HCT116 (cell line): ENCODE data around the gene CASTOR1. TPM values are rescaled to one million over a fixed set of nuclear protein-coding genes. Genes with fewer than 3 reads are reported as not detected.

Experiments
- ATAC-seq: fragments of 200-7000 bp; cut with Tn5 transposase; 2 replicates; pipeline ENCODE4 v1.9.1; 2020; ENCODE audit warnings: mild to moderate bottlenecking, moderate library complexity
- BruUV-seq: library from RNA; stranded (reverse); fragments of 400-500 nt; replicated peaks from 2 replicates; lab custom pipeline; 2021; lab: Mats Ljungman, UMichigan
- CTCF ChIA-PET: fragments of 300-600 bp; sonication (Branson Sonifier 250); formaldehyde crosslinking; loops from one replicate; lab custom pipeline; 2021; ENCODE audit warnings: antibody characterized with exemption; lab: Charles Lee
- POLR2A ChIA-PET: fragments of 300-600, 350-600 bp; sonication (Branson Sonifier 250); formaldehyde crosslinking; loops from one replicate; lab custom pipeline; 2021; ENCODE audit warnings: antibody characterized with exemption; lab: Charles Lee
- RAD21 ChIA-PET, 2 experiments: fragments of 300-600 bp; sonication (Branson Sonifier 250); formaldehyde crosslinking; loops; one replicate each; lab custom pipeline; 2023; ENCODE audit warnings: low total read pairs in 2 of 2; ENCODE audit not compliant: uncharacterized antibody in 2 of 2, unreplicated experiment in 2 of 2, low non-redundant PET in 1 of 2; lab: Charles Lee
- DNase-seq: peaks from one replicate; pipeline ENCODE4 v3.0.0-alpha.2; 2010; ENCODE audit warnings: low read depth, low spot score
- H2AFZ ChIP-seq: fragments of 200-600 bp; shearing (Covaris generic), sonication (generic); 2 replicates; pipeline ENCODE4 v1.6.1; 2017; ENCODE audit warnings: low read depth, mixed run types, mixed read lengths, antibody characterized with exemption, low read length; ENCODE audit not compliant: poor library complexity, severe bottlenecking
- H3K27ac ChIP-seq: 2 replicates; pipeline ENCODE4 v1.5.1; 2012; ENCODE audit warnings: low read depth, low read length
- H3K27me3 ChIP-seq: fragments of 200-600 bp; sonication (generic); 2 replicates; pipeline ENCODE4 v1.6.1; 2016; ENCODE audit warnings: mixed run types, low read length, mixed read lengths; ENCODE audit not compliant: insufficient read depth
- H3K36me3 ChIP-seq, 2 experiments: fragments of 200-500 bp in 1 of 2; fragments of 200-600 bp in 1 of 2; sonication (Bioruptor generic) in 1 of 2; sonication (generic) in 1 of 2; 2 replicates each; pipeline versions ENCODE4 v1.5.1 to v1.6.1; 2014 to 2016; ENCODE audit warnings: low read length in 2 of 2, inconsistent platforms in 1 of 2, mixed read lengths in 1 of 2, mixed run types in 1 of 2; ENCODE audit not compliant: insufficient read depth in 2 of 2, control insufficient read depth in 1 of 2
- H3K4me1 ChIP-seq, 2 experiments: fragments of 200-600 bp in 1 of 2; sonication (generic) in 1 of 2; 2 replicates each; pipeline versions ENCODE4 v1.5.1 to v1.6.1; 2012 to 2017; ENCODE audit warnings: low read length in 2 of 2, inconsistent platforms in 1 of 2, mild to moderate bottlenecking in 1 of 2, mixed read lengths in 1 of 2, mixed run types in 1 of 2, moderate library complexity in 1 of 2; ENCODE audit not compliant: insufficient read depth in 2 of 2, control insufficient read depth in 1 of 2
- H3K4me2 ChIP-seq: fragments of 200-600 bp; sonication (generic); 2 replicates; pipeline ENCODE4 v1.6.1; 2017; ENCODE audit warnings: mixed run types, low read length, mixed read lengths
- H3K4me3 ChIP-seq, 2 experiments: fragments of 200-600 bp in 1 of 2; sonication (generic) in 1 of 2; replicated peaks in 1 of 2; 2 replicates each; pipeline ENCODE4 v1.5.1; 2011 to 2016; ENCODE audit warnings: low read length in 2 of 2, control low read depth in 1 of 2, low read depth in 1 of 2, mild to moderate bottlenecking in 1 of 2, mixed read lengths in 1 of 2, mixed run types in 1 of 2
- H3K79me2 ChIP-seq: fragments of 200-600 bp; sonication (generic); 2 replicates; pipeline ENCODE4 v1.6.1; 2017; ENCODE audit warnings: mild to moderate bottlenecking, mixed run types, low read length, moderate library complexity, mixed read lengths; ENCODE audit not compliant: insufficient read depth
- H3K9ac ChIP-seq: fragments of 200-600 bp; sonication (generic); 2 replicates; pipeline ENCODE4 v1.6.1; 2016; ENCODE audit warnings: low read length, mixed read lengths
- H3K9me2 ChIP-seq: fragments of 200-600 bp; sonication (generic), shearing (Covaris generic); 2 replicates; pipeline ENCODE4 v1.6.1; 2017; ENCODE audit warnings: mixed run types, mild to moderate bottlenecking, moderate library complexity; ENCODE audit not compliant: insufficient read depth
- H3K9me3 ChIP-seq, 2 experiments: fragments of 200-500 bp in 1 of 2; fragments of 200-600 bp in 1 of 2; sonication (Bioruptor generic) in 1 of 2; sonication (generic) in 1 of 2; 2 replicates each; pipeline ENCODE4 v1.6.1; 2014 to 2017; ENCODE audit warnings: low read length in 2 of 2, mixed read lengths in 2 of 2, inconsistent platforms in 1 of 2, low read depth in 1 of 2, mild to moderate bottlenecking in 1 of 2, mixed run types in 1 of 2, moderate library complexity in 1 of 2; ENCODE audit not compliant: control insufficient read depth in 1 of 2, insufficient read depth in 1 of 2
- H4K20me1 ChIP-seq: fragments of 200-600 bp; sonication (generic), shearing (Covaris generic); 2 replicates; pipeline ENCODE4 v1.6.1; 2017; ENCODE audit warnings: mixed run types, mild to moderate bottlenecking, moderate library complexity; ENCODE audit not compliant: insufficient read depth
- CBX3 ChIP-seq: IDR thresholded peaks from 2 replicates; pipeline ENCODE4 v1.6.1; 2012; ENCODE audit warnings: low read depth
- CEBPB ChIP-seq: IDR thresholded peaks from 2 replicates; pipeline ENCODE4 v1.6.1; 2012; ENCODE audit warnings: low read depth
- EGR1 ChIP-seq: IDR thresholded peaks from 2 replicates; pipeline ENCODE4 v1.6.1; 2012; ENCODE audit warnings: low read depth
- ELF1 ChIP-seq: IDR thresholded peaks from 2 replicates; pipeline ENCODE4 v1.6.1; 2012; ENCODE audit warnings: low read depth, borderline replicate concordance
- EZH2 ChIP-seq: fragments of 200-600 bp; sonication (generic); IDR thresholded peaks from 2 replicates; pipeline ENCODE4 v1.6.1; 2017; ENCODE audit warnings: antibody characterized with exemption, mixed run types
- FOSL1 ChIP-seq: IDR thresholded peaks from 2 replicates; pipeline ENCODE4 v1.6.1; 2012; ENCODE audit warnings: low read depth
- JUND ChIP-seq: IDR thresholded peaks from 2 replicates; pipeline ENCODE4 v1.6.1; 2012
- POLR2A ChIP-seq: IDR thresholded peaks from 2 replicates; pipeline ENCODE4 v1.7.0; 2011; ENCODE audit warnings: borderline replicate concordance; ENCODE audit not compliant: insufficient read depth, insufficient read length; ENCODE audit errors: extremely low read depth
- POLR2AphosphoS5 ChIP-seq: IDR thresholded peaks from 2 replicates; pipeline ENCODE4 v1.6.1; 2011; ENCODE audit warnings: mild to moderate bottlenecking, low read depth, low read length, moderate library complexity
- RAD21 ChIP-seq: IDR thresholded peaks from 2 replicates; pipeline ENCODE4 v1.6.1; 2012; ENCODE audit warnings: low read depth, mild to moderate bottlenecking
- SRF ChIP-seq: IDR thresholded peaks from 2 replicates; pipeline ENCODE4 v1.6.1; 2012; ENCODE audit warnings: low read depth
- ZFX ChIP-seq: fragments of 450-650 bp; IDR thresholded peaks from 2 replicates; pipeline ENCODE4 v1.6.1; 2017
- intact Hi-C: fragments of 100-400 bp; cut with micrococcal nuclease; formaldehyde crosslinking; loops from 2 replicates; pipeline ENCODE4 v1.10.0; 2022
- total RNA-seq: library from RNA; stranded (reverse); gene quantifications from one replicate; pipeline ENCODE4 v1.2.1, GENCODE V29; 2021; ENCODE audit not compliant: unreplicated experiment
- TF ChIP-seq, protein P1 (sequence below): IDR thresholded peaks from 2 replicates; pipeline ENCODE4 v1.6.1; 2012
- TF ChIP-seq, protein P2 (sequence below): IDR thresholded peaks from 2 replicates; pipeline ENCODE4 v1.6.1; 2012
- TF ChIP-seq, protein P3 (sequence below), 3 experiments: fragments of 200-600 bp in 1 of 3; sonication (generic) in 1 of 3; IDR thresholded peaks in 2 of 3; conservative IDR thresholded peaks in 1 of 3; 2 replicates each; pipeline ENCODE4 v1.5.1; 2012 to 2017; ENCODE audit warnings: low read depth in 2 of 3, low read length in 2 of 3, antibody characterized with exemption in 1 of 3, borderline replicate concordance in 1 of 3, control low read depth in 1 of 3, mild to moderate bottlenecking in 1 of 3, mixed read lengths in 1 of 3, mixed run types in 1 of 3, moderate library complexity in 1 of 3; ENCODE audit not compliant: insufficient read depth in 1 of 3

CASTOR1 gene
- total RNA-seq, 1 experiment from 2014 or later = 6.5 TPM

DNA sequence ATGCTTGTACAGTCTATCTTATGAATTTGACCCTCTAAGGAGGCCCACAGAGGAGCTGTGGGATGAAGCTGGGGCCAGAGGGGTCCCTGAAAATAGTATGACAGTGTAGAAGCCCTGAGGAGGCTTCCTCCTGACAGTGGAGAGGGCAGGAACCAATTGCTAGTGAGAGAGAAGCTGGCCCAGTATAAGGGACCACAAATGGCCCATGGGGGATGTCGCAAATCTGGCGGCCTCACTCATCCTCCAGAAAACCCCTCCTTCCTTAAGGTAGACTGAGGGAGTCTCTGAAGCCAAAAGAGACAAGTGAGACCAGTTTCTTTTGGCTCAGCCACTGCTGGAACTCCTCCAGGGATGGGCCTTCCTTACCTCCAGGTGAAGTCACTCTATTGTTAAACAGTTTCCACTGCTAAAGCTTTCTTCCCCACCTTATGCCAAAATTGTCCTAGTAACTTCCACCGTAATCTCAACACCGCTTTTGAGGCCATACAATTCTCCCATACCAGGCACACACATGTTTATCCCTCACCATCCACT, 17.8 kb upstream of the CASTOR1 start:
- TF ChIP-seq FOSL1 (no peak), POLR2AphosphoS5 (no peak), CEBPB (no peak), JUND (no peak), SRF (no peak), CBX3 (no peak), POLR2A (no peak), ELF1 (no peak), EZH2 (no peak), EGR1 (no peak), ZFX (no peak), RAD21 (no peak)
- TF ChIP-seq, protein P1, sequence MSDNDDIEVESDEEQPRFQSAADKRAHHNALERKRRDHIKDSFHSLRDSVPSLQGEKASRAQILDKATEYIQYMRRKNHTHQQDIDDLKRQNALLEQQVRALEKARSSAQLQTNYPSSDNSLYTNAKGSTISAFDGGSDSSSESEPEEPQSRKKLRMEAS = no peak
- TF ChIP-seq, protein P2, sequence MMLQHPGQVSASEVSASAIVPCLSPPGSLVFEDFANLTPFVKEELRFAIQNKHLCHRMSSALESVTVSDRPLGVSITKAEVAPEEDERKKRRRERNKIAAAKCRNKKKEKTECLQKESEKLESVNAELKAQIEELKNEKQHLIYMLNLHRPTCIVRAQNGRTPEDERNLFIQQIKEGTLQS = no peak
- TF ChIP-seq, protein P3, sequence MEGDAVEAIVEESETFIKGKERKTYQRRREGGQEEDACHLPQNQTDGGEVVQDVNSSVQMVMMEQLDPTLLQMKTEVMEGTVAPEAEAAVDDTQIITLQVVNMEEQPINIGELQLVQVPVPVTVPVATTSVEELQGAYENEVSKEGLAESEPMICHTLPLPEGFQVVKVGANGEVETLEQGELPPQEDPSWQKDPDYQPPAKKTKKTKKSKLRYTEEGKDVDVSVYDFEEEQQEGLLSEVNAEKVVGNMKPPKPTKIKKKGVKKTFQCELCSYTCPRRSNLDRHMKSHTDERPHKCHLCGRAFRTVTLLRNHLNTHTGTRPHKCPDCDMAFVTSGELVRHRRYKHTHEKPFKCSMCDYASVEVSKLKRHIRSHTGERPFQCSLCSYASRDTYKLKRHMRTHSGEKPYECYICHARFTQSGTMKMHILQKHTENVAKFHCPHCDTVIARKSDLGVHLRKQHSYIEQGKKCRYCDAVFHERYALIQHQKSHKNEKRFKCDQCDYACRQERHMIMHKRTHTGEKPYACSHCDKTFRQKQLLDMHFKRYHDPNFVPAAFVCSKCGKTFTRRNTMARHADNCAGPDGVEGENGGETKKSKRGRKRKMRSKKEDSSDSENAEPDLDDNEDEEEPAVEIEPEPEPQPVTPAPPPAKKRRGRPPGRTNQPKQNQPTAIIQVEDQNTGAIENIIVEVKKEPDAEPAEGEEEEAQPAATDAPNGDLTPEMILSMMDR (IDR thresholded peaks at IDR 0.05 in 2 of 3, conservative IDR thresholded peaks at IDR 0.05 in 1 of 3; ENCODE audit: borderline replicate concordance in 1 of 3, insufficient read depth in 1 of 3, low read depth in 2 of 3, low read length in 2 of 3) = no peak
- Histone ChIP-seq H4K20me1 (no peaks in the 10 kb centered on the region), H3K79me2 (no peaks in the 10 kb centered on the region), H3K9ac (0 out of 2 replicates have a peak overlapping the region, but pooled peaks have one; percentile 1), H3K27ac (no peak overlapping the region), H3K9me3 (no peaks in the 10 kb centered on the region), H3K4me1 (peaks cover 67 to 96% of the 10 kb centered on the region in 2 experiments), H3K4me3 (no peak overlapping the region), H3K4me2 (0 out of 2 replicates have a peak overlapping the region, but pooled peaks have one; percentile 52), H3K27me3 (no peaks in the 10 kb centered on the region), H3K9me2 (no peaks in the 10 kb centered on the region), H2AFZ (no peak overlapping the region), H3K36me3 (no peaks in the 10 kb centered on the region)
- DNase-seq (no peak), ATAC-seq (no peak)
- intact Hi-C loops = no loop called here
- RAD21 ChIA-PET = interaction anchor here in 1 of 2 experiments (0.8 kb wide), 1 partner anchor 19 kb away, joined by 3 read pairs; no protein-coding TSS in a partner anchor
- CTCF ChIA-PET = no interaction called here
- POLR2A ChIA-PET = no interaction called here
- BruUV-seq = no TSS peak
